Heart left ventricle (tissue), 13 donors: ENCODE data around the gene NEDD9.

Experiments used
- POLR2A ChIP-seq, 2 donors: fragments of 450-650 bp; IDR thresholded peaks; one replicate each; pipeline ENCODE4 v1.6.1; 2017; ENCODE audit warnings: antibody characterized with exemption in 2 of 2, mild to moderate bottlenecking in 2 of 2, moderate library complexity in 2 of 2
- TF ChIP-seq, protein P1 (sequence below), 12 donors: fragments of 200-600 bp; sonication (generic) in 4 of 12; IDR thresholded peaks; one replicate each; pipeline versions ENCODE4 v1.5.0 to v1.8.0; 2018 to 2022; ENCODE audit warnings: antibody characterized with exemption in 12 of 12, mild to moderate bottlenecking in 5 of 12
- donor health status: ischemic (EF 13 %, LVEDD 7.1; RV severe dilation, severe dysfunction).
- donor health status: DM: no; HTN: yes; CAD: no.
- donor health status: DM: no; HTN: no; CAD: no.
- donor health status: ischemic (EF 25% LVEDD 6.9; RV normal size, moderate dysfunction).
- donor health status: ischemic (EF 25% LVEDD 5.7; RV mildly dilated, moderate dysfunction).
- donor health status: ischemic (EF 35%, LVEDD 5.7; RV mildly dilated, moderate dysfunction).
- donor health status: nonischemic (EF 11% LVEDD 7.7; RV severe dilation, severe dysfunction).
- donor health status: DM: yes; HTN: yes; CAD: no.
- donor health status: PGD.
- donor health status: ischemic (EF 29% LVEDD 5.4; RV normal size, mild dysfunction).
- donor health status: nonischemic (EF 23%, LVEDD 6.1; RV moderate dilation, normal function).

DNA sequence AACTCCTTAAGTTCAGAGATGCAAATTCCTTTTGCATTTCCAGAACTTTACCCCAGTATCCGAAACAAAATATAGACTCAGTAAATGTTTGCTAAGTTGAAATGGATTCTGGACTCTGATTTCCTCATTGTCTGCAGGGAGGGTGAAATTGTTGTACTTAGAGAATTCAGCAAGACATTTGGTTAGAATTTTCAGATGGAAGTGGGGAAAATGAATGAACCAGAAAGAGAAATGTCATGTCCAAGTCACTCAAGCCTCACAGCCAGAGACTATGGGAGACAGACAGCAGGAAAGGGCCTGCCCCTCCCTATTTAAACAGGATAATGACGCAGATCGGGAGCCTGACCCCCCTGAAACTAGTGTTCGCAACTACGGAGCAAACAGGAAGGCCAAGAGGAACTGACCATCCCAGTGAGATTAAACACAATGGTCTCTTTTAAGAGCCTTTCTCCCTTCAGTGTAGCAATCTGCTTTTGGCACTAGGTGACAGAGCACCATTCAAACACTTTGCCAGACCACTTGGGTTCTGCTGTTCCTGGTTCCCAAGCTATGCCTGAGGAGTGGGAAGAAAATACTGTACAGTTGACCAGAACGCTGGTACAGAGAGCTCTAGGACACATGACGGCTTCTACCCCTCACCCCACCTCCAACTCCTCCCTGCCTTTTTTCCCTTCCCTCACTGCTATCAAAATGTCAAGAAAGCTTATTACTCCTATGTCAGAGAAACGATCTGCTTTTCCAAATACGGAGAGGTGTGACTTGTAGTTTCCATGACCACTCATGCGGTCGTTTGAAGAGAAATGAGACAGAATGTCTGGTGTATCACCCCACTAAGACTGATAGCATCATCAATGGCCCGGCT is 13.7 kb downstream of the NEDD9 start:
- TF ChIP-seq, protein P1, sequence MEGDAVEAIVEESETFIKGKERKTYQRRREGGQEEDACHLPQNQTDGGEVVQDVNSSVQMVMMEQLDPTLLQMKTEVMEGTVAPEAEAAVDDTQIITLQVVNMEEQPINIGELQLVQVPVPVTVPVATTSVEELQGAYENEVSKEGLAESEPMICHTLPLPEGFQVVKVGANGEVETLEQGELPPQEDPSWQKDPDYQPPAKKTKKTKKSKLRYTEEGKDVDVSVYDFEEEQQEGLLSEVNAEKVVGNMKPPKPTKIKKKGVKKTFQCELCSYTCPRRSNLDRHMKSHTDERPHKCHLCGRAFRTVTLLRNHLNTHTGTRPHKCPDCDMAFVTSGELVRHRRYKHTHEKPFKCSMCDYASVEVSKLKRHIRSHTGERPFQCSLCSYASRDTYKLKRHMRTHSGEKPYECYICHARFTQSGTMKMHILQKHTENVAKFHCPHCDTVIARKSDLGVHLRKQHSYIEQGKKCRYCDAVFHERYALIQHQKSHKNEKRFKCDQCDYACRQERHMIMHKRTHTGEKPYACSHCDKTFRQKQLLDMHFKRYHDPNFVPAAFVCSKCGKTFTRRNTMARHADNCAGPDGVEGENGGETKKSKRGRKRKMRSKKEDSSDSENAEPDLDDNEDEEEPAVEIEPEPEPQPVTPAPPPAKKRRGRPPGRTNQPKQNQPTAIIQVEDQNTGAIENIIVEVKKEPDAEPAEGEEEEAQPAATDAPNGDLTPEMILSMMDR (IDR thresholded peaks at IDR 0.05) = peak in 1 of 12 donors; percentile 18
- TF ChIP-seq POLR2A (IDR thresholded peaks at IDR 0.05) = peak in 1 of 2 donors; percentile 44
